Ovary (tissue), 9 donors: ENCODE measurements around the gene RSPH1. TPM values are rescaled to one million over a fixed set of nuclear protein-coding genes. Genes with fewer than 3 reads are reported as not detected.

Source experiments
- DNase-seq, 5 donors: peaks; one replicate each; pipeline ENCODE4 v3.0.0-alpha.2; 2019 to 2020
- H3K27ac ChIP-seq, 2 donors: fragments of 200-600 bp; one replicate each; pipeline versions ENCODE4 v1.5.1 to v1.8.0; 2019 to 2022
- H3K27me3 ChIP-seq: fragments of 200-600 bp; one replicate; pipeline ENCODE4 v1.8.0; 2022
- H3K36me3 ChIP-seq: fragments of 200-600 bp; sonication (generic); one replicate; pipeline ENCODE4 v1.5.1; 2019
- H3K4me1 ChIP-seq: one replicate; pipeline ENCODE4 v1.8.1; 2013; ENCODE audit warnings: mild to moderate bottlenecking, moderate library complexity; ENCODE audit not compliant: insufficient read depth
- H3K4me3 ChIP-seq: fragments of 200-600 bp; sonication (generic); one replicate; pipeline ENCODE4 v1.5.1; 2017
- H3K9me3 ChIP-seq, 2 donors: fragments of 200-600 bp in 1 of 2; sonication (generic) in 1 of 2; one replicate each; pipeline versions ENCODE4 v1.5.1 to v1.8.1; 2013 to 2019; ENCODE audit warnings: mild to moderate bottlenecking in 1 of 2, moderate library complexity in 1 of 2
- CTCF ChIP-seq, 3 donors: fragments of 450-650 bp in 2 of 3; fragments of 200-600 bp in 1 of 3; IDR thresholded peaks; one replicate each; pipeline versions ENCODE4 v1.5.1 to v1.8.0; 2016 to 2022; ENCODE audit warnings: antibody characterized with exemption in 3 of 3, mild to moderate bottlenecking in 1 of 3
- EP300 ChIP-seq: sonication (generic); formaldehyde crosslinking; IDR thresholded peaks from one replicate; pipeline ENCODE4 v1.6.1; 2017; ENCODE audit warnings: antibody characterized with exemption
- POLR2A ChIP-seq: fragments of 450-650 bp; IDR thresholded peaks from one replicate; pipeline ENCODE4 v1.6.1; 2017; ENCODE audit warnings: antibody characterized with exemption, mild to moderate bottlenecking, moderate library complexity
- whole genome bisulfite sequencing, 3 donors: extraction: QIAGEN DNeasy Blood & Tissue Kit in 1 of 3; methylation state at CpG; one replicate each; pipeline versions ENCODE4 v1.1.5 to v1.1.7; 2013 to 2017; 5-methylcytosine and 5-hydroxymethylcytosine counted together
- intact Hi-C, 4 donors: fragments of 100-400 bp; cut with DNase I; formaldehyde crosslinking; loops; one replicate each; pipeline versions ENCODE4 v1.11.0 to v1.15.1; 2022 to 2023
- polyA plus RNA-seq, 2 donors: library from polyadenylated mRNA; stranded (reverse); fragments of 200-250 nt in 1 of 2; fragments of 350-450 nt in 1 of 2; fragmentation: Illumina TruSeq in 1 of 2; extraction: RNeasy Lipid Tissue Mini Kit (QIAGEN cat#74804) in 1 of 2; gene quantifications; one replicate each; pipeline ENCODE4 v1.2.3, GENCODE V29; 2013 to 2014
- total RNA-seq, 7 donors: library from RNA; depleted of rRNA in 2 of 7; stranded (reverse); fragments of >200 nt in 2 of 7; fragmentation: NEBNext Ultra II Directional in 3 of 7; extraction: Animal tissue kit (Norgen Biotek cat#: 25700) in 3 of 7; gene quantifications; one replicate each; pipeline versions ENCODE4 v1.1.0 to v1.2.4, GENCODE V29; 2016 to 2023
- donor health status: DM: no; HTN: no; CAD: no; lungs with moderate emphysema.
- donor health status: DM: no; HTN: no; CAD: no.
- donor health status: Bipolar disorder and iron deficiency.
- donor health status: DM: yes; HTN: yes; CAD: no.
- donor health status: DM: no; HTN: no; CAD: no.
- donor health status: DM: yes; HTN: yes; CAD: no.

The RSPH1 gene
- total and polyA plus RNA-seq, 9 donors, result 0.76 to 37.5 (median 2.5) TPM

DNA sequence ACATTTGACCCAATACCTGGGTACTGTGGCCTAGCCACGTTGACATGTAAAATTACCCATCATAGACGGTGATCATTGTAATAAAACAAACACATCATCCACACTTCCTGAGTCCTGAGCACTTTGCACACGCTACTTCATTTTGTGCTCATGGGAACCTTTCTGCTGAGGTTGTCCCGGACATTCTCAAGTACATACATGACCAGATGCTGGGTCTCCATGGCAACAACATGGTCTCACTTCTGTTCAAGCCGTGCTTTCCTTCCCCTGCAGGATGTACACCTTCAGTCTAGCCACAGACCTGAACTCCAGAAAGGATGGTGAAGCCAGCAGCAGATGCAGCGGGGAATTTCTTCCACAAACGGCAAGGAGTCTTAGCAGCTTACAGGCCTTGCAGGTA, 69.6 kb downstream of the RSPH1 start:
- TF ChIP-seq EP300, result no peak
- DNase-seq, result no peak
- Histone ChIP-seq H3K36me3 (no peaks in the 10 kb centered on the region), H3K27me3 (no peaks in the 10 kb centered on the region), H3K4me3 (no peak overlapping the region), H3K27ac (no peak overlapping the region), H3K9me3 (no peaks in the 10 kb centered on the region), H3K4me1 (no peaks in the 10 kb centered on the region)
- 75 to 79% (median 78%) methylated on average over 7 of the region's 7 CpGs for WGBS, 3 donors
- intact Hi-C loops, result no loop called here

- H3K27ac ChIP-seq, result no peak overlapping the region
- 77 to 81% (median 78%) methylated on average over 4 of the region's 4 CpGs for WGBS, 3 donors
- no peaks in the 10 kb centered on the region for H3K4me1 ChIP-seq
- DNase-seq, result no peak
- no peak overlapping the region for H3K4me3 ChIP-seq
- TF ChIP-seq EP300, result no peak
- TF ChIP-seq CTCF (IDR thresholded peaks at IDR 0.05), result no peak
- no peak for TF ChIP-seq POLR2A
- H3K9me3 ChIP-seq, result no peaks in the 10 kb centered on the region
- no peaks in the 10 kb centered on the region for H3K27me3 ChIP-seq
- H3K36me3 ChIP-seq, result no peaks in the 10 kb centered on the region
- intact Hi-C loops, result no loop called here
Observed at GRCh38 chr21:42425591-42425990, 70.4 kb downstream of the RSPH1 start.

- intact Hi-C loops, result loop anchor here in 1 of 4 donors (5.0 kb wide), 1 partner anchor 47 kb away; no protein-coding TSS in a partner anchor
- H3K9me3 ChIP-seq, result no peaks in the 10 kb centered on the region
- no peak for TF ChIP-seq EP300
- no peak for TF ChIP-seq CTCF (IDR thresholded peaks at IDR 0.05)
- TF ChIP-seq POLR2A, result no peak
- DNase-seq, result no peak
- H3K4me1 ChIP-seq, result no peaks in the 10 kb centered on the region
- WGBS, 3 donors, result 75 to 78% (median 77%) methylated on average over 12 of the region's 12 CpGs
- H3K27ac ChIP-seq, result no peak overlapping the region
- H3K36me3 ChIP-seq, result no peaks in the 10 kb centered on the region
- no peaks in the 10 kb centered on the region for H3K27me3 ChIP-seq
- H3K4me3 ChIP-seq, result no peak overlapping the region
Observed at GRCh38 chr21:42424914-42425541, 71.0 kb downstream of the RSPH1 start.

- Histone ChIP-seq H3K27ac (no peak overlapping the region), H3K9me3 (no peaks in the 10 kb centered on the region), H3K4me1 (no peaks in the 10 kb centered on the region), H3K36me3 (no peaks in the 10 kb centered on the region), H3K4me3 (no peak overlapping the region), H3K27me3 (no peaks in the 10 kb centered on the region)
- no peak for DNase-seq
- intact Hi-C loops, result loop anchor here in 1 of 4 donors (5.0 kb wide), 1 partner anchor 49 kb away; no protein-coding TSS in a partner anchor
- TF ChIP-seq EP300 (no peak), CTCF (IDR thresholded peaks at IDR 0.05) (no peak), POLR2A (no peak)
- WGBS, 3 donors, result 63 to 81% (median 65%) methylated on average over 2 of the region's 2 CpGs
Observed at GRCh38 chr21:42423685-42424084, 72.3 kb downstream of the RSPH1 start.

DNA sequence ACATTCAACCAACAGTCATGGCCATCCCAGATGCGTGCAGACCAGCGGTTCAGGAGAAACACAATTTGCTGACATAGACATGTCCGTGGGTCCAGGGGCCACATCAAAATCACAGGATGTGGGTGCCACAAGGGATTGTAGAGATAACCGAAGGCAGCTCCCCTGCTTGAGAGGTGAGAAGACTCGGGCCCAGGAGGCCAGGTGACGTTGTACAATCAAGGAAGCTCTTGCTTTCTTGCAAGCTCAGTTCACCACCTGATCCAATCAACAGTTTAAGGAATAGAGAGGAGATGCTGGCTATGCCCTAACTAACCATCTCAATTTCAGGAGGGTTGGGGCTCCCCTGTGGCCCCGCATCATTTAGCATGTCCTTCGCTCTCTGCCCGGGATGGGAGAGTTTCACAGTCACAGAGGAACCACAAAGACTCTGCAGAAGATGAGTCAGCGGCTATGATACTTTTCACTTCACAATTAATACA, 72.8 kb downstream of the RSPH1 start:
- intact Hi-C loops, result loop anchor here in 1 of 4 donors (5.0 kb wide), 1 partner anchor 49 kb away; no protein-coding TSS in a partner anchor
- Histone ChIP-seq H3K4me3 (no peak overlapping the region), H3K36me3 (no peaks in the 10 kb centered on the region), H3K27me3 (no peaks in the 10 kb centered on the region), H3K27ac (no peak overlapping the region), H3K9me3 (no peaks in the 10 kb centered on the region), H3K4me1 (no peaks in the 10 kb centered on the region)
- DNase-seq, result no peak
- 77 to 82% (median 81%) methylated on average over 10 of the region's 10 CpGs for WGBS, 3 donors
- no peak for TF ChIP-seq EP300
- TF ChIP-seq POLR2A, result no peak
- TF ChIP-seq CTCF (IDR thresholded peaks at IDR 0.05), result no peak
